Measurements from ENCODE around the gene B4GALNT4. TPM values are rescaled to one million over a fixed set of nuclear protein-coding genes. Genes with fewer than 3 reads are reported as not detected.
"Not testable (repeated sequence)": the region's sequence is repeated elsewhere in the genome, so short reads cannot be mapped to it uniquely, and the experiment has no call there.

The B4GALNT4 gene
- total RNA-seq, 1 donor from 2014 or later: 5.3 TPM

DNA sequence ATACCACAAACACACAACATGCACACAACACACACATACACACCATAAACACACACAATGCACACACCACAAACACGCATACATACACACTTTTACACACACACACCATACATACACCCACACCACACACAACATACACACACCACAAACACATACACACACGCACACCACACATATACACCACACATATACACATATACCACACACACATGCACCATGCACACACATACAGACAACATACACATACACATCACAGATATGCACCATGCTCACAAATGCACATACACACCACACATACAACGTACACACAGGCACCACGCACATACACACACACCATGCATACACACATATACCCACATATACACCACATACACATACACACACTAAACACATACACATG lies 11.7 kb upstream of the B4GALNT4 start:
- no peak for DNase-seq (ENCODE audit: extremely low read depth, low read depth, low spot score)

- no peak for DNase-seq (ENCODE audit: extremely low read depth, low read depth, low spot score)
Observed at GRCh38 chr11:358129-358800, 11.0 kb upstream of the B4GALNT4 start.

DNA sequence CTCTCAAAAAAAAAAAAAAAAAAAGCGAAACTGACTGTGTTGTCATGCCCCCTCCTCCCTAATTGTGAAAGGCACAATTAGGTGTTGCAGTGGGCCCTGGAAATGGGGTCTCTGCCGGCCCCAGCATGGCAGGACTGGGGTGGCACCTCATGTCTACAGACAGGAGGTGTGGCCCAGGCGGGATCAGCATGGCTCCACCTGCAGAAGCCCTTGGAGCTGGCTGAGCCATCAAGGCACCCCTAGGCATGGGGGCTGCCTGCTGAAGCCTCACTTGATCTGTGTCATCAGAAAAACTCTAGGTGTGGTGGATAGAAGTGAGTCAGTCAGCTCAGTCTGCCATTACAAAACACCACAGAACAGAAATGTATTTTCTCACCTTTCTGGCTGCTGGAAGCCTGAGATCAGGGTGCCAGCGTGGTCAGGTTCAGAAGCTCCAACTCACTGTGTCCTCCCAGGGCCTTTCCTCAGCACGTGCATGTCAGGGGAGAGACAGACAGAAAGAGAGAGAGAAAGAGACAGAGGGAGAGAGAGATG lies 10.1 kb upstream of the B4GALNT4 start:
- DNase-seq (ENCODE audit: extremely low read depth, low read depth, low spot score): no peak

GRCh38 chr11:360326-361280 lies 8.7 kb upstream of the B4GALNT4 start:
- no peak for DNase-seq (ENCODE audit: extremely low read depth, low read depth, low spot score)

- DNase-seq (ENCODE audit: extremely low read depth, low read depth, low spot score): no peak
Observed at GRCh38 chr11:362642-363442, 6.5 kb upstream of the B4GALNT4 start.

- not testable (repeated sequence) for DNase-seq (ENCODE audit: extremely low read depth, low read depth, low spot score)
Observed at GRCh38 chr11:363443-363805, 5.9 kb upstream of the B4GALNT4 start.

- DNase-seq (ENCODE audit: extremely low read depth, low read depth, low spot score): no peak
Observed at GRCh38 chr11:363948-364761, 5.1 kb upstream of the B4GALNT4 start.

- no peak for DNase-seq (ENCODE audit: extremely low read depth, low read depth, low spot score)
Observed at GRCh38 chr11:364991-365725, 4.1 kb upstream of the B4GALNT4 start.

DNA sequence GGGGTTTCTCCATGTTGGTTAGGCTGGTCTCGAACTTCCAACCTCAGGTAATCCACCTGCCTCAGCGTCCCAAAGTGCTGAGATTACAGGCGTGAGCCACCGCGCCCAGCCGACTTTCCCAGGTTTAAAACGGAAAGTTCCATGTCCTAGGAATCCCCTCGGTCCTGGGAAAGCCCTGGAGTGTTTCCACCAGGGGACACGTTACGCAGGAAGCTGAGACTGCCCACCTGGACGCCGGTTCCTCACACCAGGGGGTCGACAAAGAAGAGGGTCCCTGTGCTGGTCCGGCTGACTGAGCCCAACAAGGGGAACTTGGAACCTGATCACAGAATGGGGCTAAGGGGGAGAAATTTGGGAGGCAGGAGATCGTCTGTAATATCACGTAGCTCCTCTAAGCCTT lies 3.5 kb upstream of the B4GALNT4 start:
- no peak for DNase-seq (ENCODE audit: extremely low read depth, low read depth, low spot score)

- DNase-seq (ENCODE audit: extremely low read depth, low read depth, low spot score): no peak
Observed at GRCh38 chr11:367956-368413, 1.3 kb upstream of the B4GALNT4 start.

- DNase-seq (ENCODE audit: extremely low read depth, low read depth, low spot score): no peak
Observed at GRCh38 chr11:368414-369335, 624 bp upstream of the B4GALNT4 start.

- DNase-seq (ENCODE audit: extremely low read depth, low read depth, low spot score): no peak
Observed at GRCh38 chr11:370070-370941, 1.0 kb downstream of the B4GALNT4 start.

- DNase-seq (ENCODE audit: extremely low read depth, low read depth, low spot score): no peak
Observed at GRCh38 chr11:371051-371450, 1.8 kb downstream of the B4GALNT4 start.

GRCh38 chr11:371716-372590 lies 2.7 kb downstream of the B4GALNT4 start:
- DNase-seq (ENCODE audit: extremely low read depth, low read depth, low spot score): no peak

- no peak for DNase-seq (ENCODE audit: extremely low read depth, low read depth, low spot score)
Observed at GRCh38 chr11:372809-373715, 3.8 kb downstream of the B4GALNT4 start.
